H1 (cell line): ENCODE data around the gene TGM2. TPM values are rescaled to one million over a fixed set of nuclear protein-coding genes. Genes with fewer than 3 reads are reported as not detected.

ENCODE experiments used
- ASH2L ChIP-seq: fragments of 200-600, 300-600 bp; sonication (generic); IDR thresholded peaks from one replicate; pipeline ENCODE4 v1.7.1; 2017; ENCODE audit warnings: low read length
- BACH1 ChIP-seq: IDR thresholded peaks from 2 replicates; pipeline ENCODE4 v1.6.1; 2012; ENCODE audit warnings: low read length, improper control_type of control experiment
- CEBPB ChIP-seq: IDR thresholded peaks from 2 replicates; pipeline ENCODE4 v1.6.1; 2012; ENCODE audit warnings: low read depth, low read length
- KDM1A ChIP-seq: fragments of 200-600, 300-600 bp; sonication (generic); IDR thresholded peaks from 2 replicates; pipeline ENCODE4 v1.7.1; 2016; ENCODE audit warnings: mild to moderate bottlenecking, low read length, borderline replicate concordance
- TAF1 ChIP-seq: IDR thresholded peaks from 2 replicates; pipeline ENCODE4 v1.6.1; 2011; ENCODE audit warnings: mild to moderate bottlenecking, low read depth, low read length
- polyA plus RNA-seq, 7 experiments: library from polyadenylated mRNA; depleted of rRNA in 3 of 7; stranded (reverse) in 5 of 7; unstranded in 2 of 7; fragments of >200 nt in 5 of 7; fragments of 200-250 nt in 2 of 7; gene quantifications; 1 replicate in 5 of 7; 2 replicates in 1 of 7; 4 replicates in 1 of 7; pipeline versions ENCODE4 v1.2.1 to v1.2.3, GENCODE V29; 2011 to 2013; ENCODE audit warnings: missing spikeins in 2 of 7, mixed read lengths in 2 of 7
- total RNA-seq: library from RNA; stranded (reverse); fragmentation: NEBNext Ultra II Directional; extraction: Animal tissue kit (Norgen Biotek cat#: 25700); gene quantifications from 2 replicates; pipeline ENCODE4 v1.2.1, GENCODE V29; 2021
- TF ChIP-seq, protein P1 (sequence below): IDR thresholded peaks from 2 replicates; pipeline ENCODE4 v1.6.1; 2011; ENCODE audit warnings: low read depth, mild to moderate bottlenecking, low read length; ENCODE audit not compliant: insufficient read depth

Gene TGM2
- total and polyA plus RNA-seq, 2 of the 8 experiments (the other 6 are each of a cell fraction or from before 2014, with no cell fraction given) = 0.86 to 1.0 TPM

DNA sequence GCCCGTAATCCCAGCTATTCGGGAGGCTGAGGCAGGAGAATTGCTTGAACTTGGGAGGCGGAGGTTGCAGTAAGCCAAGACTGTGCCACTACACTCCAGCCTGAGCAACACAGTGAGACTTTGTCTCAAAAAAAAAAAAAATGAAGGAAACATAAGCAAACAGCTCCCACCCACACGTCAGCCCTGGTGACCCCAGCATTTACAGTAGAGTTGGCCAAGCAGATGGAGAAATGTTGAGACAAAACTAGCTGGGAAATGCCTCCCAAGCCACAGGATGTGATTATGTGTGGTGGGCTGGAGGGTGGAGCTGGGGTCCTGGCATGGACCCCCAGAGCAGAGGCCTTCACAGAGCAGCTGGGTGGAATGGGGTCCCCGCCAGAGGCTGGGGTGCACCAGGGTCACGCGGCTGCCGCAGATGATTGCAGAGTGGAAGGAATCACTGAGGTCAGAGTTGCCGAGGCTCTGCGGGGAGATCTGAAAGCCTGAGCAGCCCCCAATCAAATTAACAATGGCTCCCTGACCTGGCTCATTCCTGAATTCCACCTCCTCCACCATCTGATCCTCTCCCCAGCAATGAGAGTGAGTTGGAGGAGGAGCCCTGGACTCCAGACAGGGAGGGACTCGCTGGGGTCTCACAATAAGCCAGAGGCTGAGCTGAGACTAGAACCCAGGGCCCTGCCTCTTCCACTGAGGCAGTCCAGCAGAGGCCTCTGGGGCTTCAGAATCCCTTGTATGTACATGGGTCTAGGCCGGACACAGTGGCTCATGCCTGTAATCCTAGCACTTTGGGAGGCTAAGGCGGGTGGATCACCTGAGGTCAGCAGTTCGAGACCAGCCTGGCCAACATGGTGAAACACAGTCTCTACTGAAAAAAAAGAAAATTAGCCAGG, 34.7 kb upstream of the TGM2 start (continued):
- no peak for TF ChIP-seq ASH2L
- no peak for TF ChIP-seq BACH1
- TF ChIP-seq, protein P1, sequence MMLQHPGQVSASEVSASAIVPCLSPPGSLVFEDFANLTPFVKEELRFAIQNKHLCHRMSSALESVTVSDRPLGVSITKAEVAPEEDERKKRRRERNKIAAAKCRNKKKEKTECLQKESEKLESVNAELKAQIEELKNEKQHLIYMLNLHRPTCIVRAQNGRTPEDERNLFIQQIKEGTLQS = no peak
- no peak for TF ChIP-seq TAF1
- no peak for TF ChIP-seq CEBPB
- no peak for TF ChIP-seq KDM1A
